ENCODE measurements around the gene TMEM263. TPM values are rescaled to one million over a fixed set of nuclear protein-coding genes. Genes with fewer than 3 reads are reported as not detected.

The TMEM263 gene
- total and polyA plus RNA-seq, 9 of the 15 experiments (the other 6 are each of a cell fraction or from before 2014, with no cell fraction given) = 12.6 to 36.7 (median 24.4) TPM

- CTCF ChIA-PET (ENCODE audit: low intra/inter-chr PET ratio) = no interaction called here
- Histone ChIP-seq H3K27me3 (ENCODE audit: control insufficient read depth in 2 of 2, insufficient read depth in 2 of 2, low read length in 2 of 2) (no peaks in the 10 kb centered on the region), H3K79me2 (ENCODE audit: control insufficient read depth, insufficient read depth, low read length) (peaks cover 15% of the 10 kb centered on the region; the same call in 2 of the 3 replicates), H3K9ac (ENCODE audit: insufficient read depth in 1 of 2, low read depth in 2 of 2, low read length in 2 of 2) (no peak overlapping the region), H4K20me1 (replicated peaks; ENCODE audit: control insufficient read depth, insufficient read depth, low read length) (no peaks in the 10 kb centered on the region), H2AFZ (ENCODE audit: low read depth, low read length) (no peak overlapping the region), H3K36me3 (ENCODE audit: control insufficient read depth, insufficient read depth, low read length) (peaks cover 56% of the 10 kb centered on the region), H3K4me2 (ENCODE audit: insufficient read depth, low read length) (no peak overlapping the region), H3K4me3 (no peak overlapping the region), H3K4me1 (replicated peaks in 1 of 2; ENCODE audit: control insufficient read depth in 2 of 2, insufficient read depth in 2 of 2, low read length in 2 of 2) (peaks cover 2 to 22% of the 10 kb centered on the region in 2 experiments), H3K9me3 (replicated peaks; ENCODE audit: control insufficient read depth, insufficient read depth, low read depth, low read length) (no peaks in the 10 kb centered on the region), H3K9me1 (ENCODE audit: control insufficient read depth, insufficient read depth, low read length) (no peaks in the 10 kb centered on the region), H3K27ac (ENCODE audit: extremely low read depth, low read depth, low read length) (peak overlapping the region; percentile 5; the same call in 1 of the 3 replicates)
- FAIRE-seq (no peak), ATAC-seq (no peak), DNase-seq (ENCODE audit: extremely low read depth in 1 of 4, low spot score in 3 of 4) (no peak)
- WGBS (ENCODE audit: insufficient coverage, low coverage, missing lambda C conversion rate) = 77% methylated on average over 2 of the region's 2 CpGs
- BruUV-seq (replicated peaks) = no TSS peak
- POLR2A ChIA-PET = interaction anchor here (0.6 to 4.0 kb wide), 7 partner anchors 8 to 35 kb away, joined by 3 to 22 read pairs (median 6); partner anchors contain the start of gene TMEM263
- in situ Hi-C loops (cut with MboI) = no loop called here
- intact Hi-C loops (cut with micrococcal nuclease) = no loop called here
- TF ChIP-seq DACH1 (IDR thresholded peaks at IDR 0.05; ENCODE audit: partially characterized antibody) (peak; percentile 11), SRSF7 (optimal IDR thresholded peaks at IDR 0.05; ENCODE audit: low read depth, low read length) (no peak)
These were observed 15.4 kb downstream of the TMEM263 start for GRCh38 chr12:106971065-106971464.

DNA sequence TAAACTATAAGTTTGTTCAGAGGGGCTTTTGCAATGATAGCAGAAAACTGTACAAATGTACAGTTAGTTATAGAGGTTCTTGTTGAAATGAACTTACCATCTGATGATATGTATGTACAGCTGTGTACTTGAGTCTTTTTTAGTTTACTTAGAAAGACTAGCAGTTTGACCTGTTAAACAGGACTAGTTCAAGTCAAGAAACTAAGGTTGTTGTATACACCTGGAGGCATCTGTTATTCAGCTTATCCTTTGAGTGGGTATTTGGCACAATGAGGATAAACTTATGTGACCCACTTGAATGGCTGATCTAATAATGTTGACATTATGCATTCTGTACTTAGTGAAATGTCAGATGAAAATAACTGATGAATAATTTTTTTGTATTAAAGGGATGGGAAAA, 17.8 kb downstream of the TMEM263 start:
- DNase-seq (ENCODE audit: extremely low read depth in 1 of 4, low spot score in 3 of 4) (no peak), ATAC-seq (no peak), FAIRE-seq (no peak)
- BruUV-seq (replicated peaks) = no TSS peak
- Histone ChIP-seq H2AFZ (ENCODE audit: low read depth, low read length) (no peak overlapping the region), H3K4me2 (ENCODE audit: insufficient read depth, low read length) (no peak overlapping the region), H3K4me3 (no peak overlapping the region), H3K36me3 (ENCODE audit: control insufficient read depth, insufficient read depth, low read length) (peaks cover 54% of the 10 kb centered on the region), H3K27ac (ENCODE audit: extremely low read depth, low read depth, low read length) (no peak overlapping the region), H3K9me1 (ENCODE audit: control insufficient read depth, insufficient read depth, low read length) (no peaks in the 10 kb centered on the region), H4K20me1 (replicated peaks; ENCODE audit: control insufficient read depth, insufficient read depth, low read length) (no peaks in the 10 kb centered on the region), H3K9me3 (replicated peaks; ENCODE audit: control insufficient read depth, insufficient read depth, low read depth, low read length) (no peaks in the 10 kb centered on the region), H3K79me2 (ENCODE audit: control insufficient read depth, insufficient read depth, low read length) (peaks cover 16% of the 10 kb centered on the region; the same call in 2 of the 3 replicates), H3K9ac (ENCODE audit: insufficient read depth in 1 of 2, low read depth in 2 of 2, low read length in 2 of 2) (no peak overlapping the region), H3K27me3 (ENCODE audit: control insufficient read depth in 2 of 2, insufficient read depth in 2 of 2, low read length in 2 of 2) (no peaks in the 10 kb centered on the region), H3K4me1 (replicated peaks in 1 of 2; ENCODE audit: control insufficient read depth in 2 of 2, insufficient read depth in 2 of 2, low read length in 2 of 2) (peaks cover 4 to 46% of the 10 kb centered on the region in 2 experiments)
- intact Hi-C loops (cut with micrococcal nuclease) (no loop called here), in situ Hi-C loops (cut with MboI) (no loop called here)
- TF ChIP-seq RFX7 (CRISPR knock-in tag; IDR thresholded peaks at IDR 0.05) = no peak
- TF ChIP-seq, protein P1, sequence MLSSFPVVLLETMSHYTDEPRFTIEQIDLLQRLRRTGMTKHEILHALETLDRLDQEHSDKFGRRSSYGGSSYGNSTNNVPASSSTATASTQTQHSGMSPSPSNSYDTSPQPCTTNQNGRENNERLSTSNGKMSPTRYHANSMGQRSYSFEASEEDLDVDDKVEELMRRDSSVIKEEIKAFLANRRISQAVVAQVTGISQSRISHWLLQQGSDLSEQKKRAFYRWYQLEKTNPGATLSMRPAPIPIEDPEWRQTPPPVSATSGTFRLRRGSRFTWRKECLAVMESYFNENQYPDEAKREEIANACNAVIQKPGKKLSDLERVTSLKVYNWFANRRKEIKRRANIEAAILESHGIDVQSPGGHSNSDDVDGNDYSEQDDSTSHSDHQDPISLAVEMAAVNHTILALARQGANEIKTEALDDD (IDR thresholded peaks at IDR 0.05) = peak; percentile 75
- POLR2A ChIA-PET = interaction anchor here (4.1 kb wide), 1 partner anchor 11 kb away, joined by 18 read pairs; no protein-coding TSS in a partner anchor
- CTCF ChIA-PET (ENCODE audit: low intra/inter-chr PET ratio) = no interaction called here
